Hepatocyte (in vitro differentiated cells): ENCODE measurements around the gene SLCO2A1.

Experiments used
- CTCF ChIP-seq: fragments of 200-600 bp; sonication (generic); IDR thresholded peaks from 2 replicates; pipeline ENCODE4 v1.5.1; 2016; ENCODE audit warnings: antibody characterized with exemption, mild to moderate bottlenecking; ENCODE audit not compliant: poor library complexity
- EZH2 ChIP-seq: fragments of 200-600 bp; sonication (generic); IDR thresholded peaks from 2 replicates; pipeline ENCODE4 v1.6.1; 2016; ENCODE audit warnings: antibody characterized with exemption, mild to moderate bottlenecking, borderline replicate concordance
- EZH2phosphoT487 ChIP-seq: fragments of 200-600 bp; sonication (generic); IDR thresholded peaks from one replicate; pipeline ENCODE4 v1.6.1; 2018; ENCODE audit warnings: antibody characterized with exemption, mild to moderate bottlenecking, low read depth, moderate library complexity; ENCODE audit not compliant: unreplicated experiment, severe bottlenecking

- TF ChIP-seq CTCF, result no peak
- TF ChIP-seq EZH2, result no peak
- TF ChIP-seq EZH2phosphoT487, result no peak
Observed at GRCh38 chr3:133945381-133946095, 84.2 kb downstream of the SLCO2A1 start.
